GM12891 (cell line): ENCODE measurements around the gene KRT24.

Experiments
- PAX5 ChIP-seq: IDR thresholded peaks from 2 replicates; pipeline ENCODE4 v1.6.1; 2011; ENCODE audit warnings: low read length, moderate library complexity, mild to moderate bottlenecking; ENCODE audit not compliant: insufficient read depth, severe bottlenecking
- POLR2A ChIP-seq: IDR thresholded peaks from 2 replicates; pipeline ENCODE4 v1.6.1; 2011; ENCODE audit warnings: low read depth, low read length, control low read depth
- POLR2AphosphoS5 ChIP-seq: IDR thresholded peaks from 2 replicates; pipeline ENCODE4 v1.6.1; 2011; ENCODE audit warnings: low read depth, low read length, control low read depth
- SPI1 ChIP-seq: IDR thresholded peaks from 2 replicates; pipeline ENCODE4 v1.6.1; 2011; ENCODE audit warnings: low read depth, low read length, control low read depth
- TAF1 ChIP-seq: IDR thresholded peaks from 2 replicates; pipeline ENCODE4 v1.6.1; 2011; ENCODE audit warnings: low read depth, low read length, control low read depth

DNA sequence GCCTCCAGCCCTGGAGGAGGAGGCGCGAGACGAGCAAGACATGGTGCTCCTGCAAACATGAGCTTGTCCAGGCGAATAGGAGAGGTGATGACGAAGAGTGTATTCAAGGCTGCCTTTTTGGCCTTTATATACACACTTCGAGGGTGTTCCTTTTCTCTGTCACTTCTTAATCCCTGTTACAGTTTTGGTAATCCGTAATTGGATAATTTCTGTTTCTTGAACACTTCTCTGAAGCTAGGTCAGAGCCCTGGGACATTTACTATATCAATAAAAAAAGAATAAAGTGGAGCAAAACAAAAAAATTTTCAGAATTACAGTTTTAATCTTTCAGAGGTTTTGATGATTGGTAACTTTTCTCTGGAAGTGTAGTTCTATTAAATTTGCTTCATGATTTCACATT is at the start of gene KRT24:
- TF ChIP-seq POLR2A (no peak), PAX5 (no peak), SPI1 (no peak), POLR2AphosphoS5 (no peak), TAF1 (no peak)
